DOHH2 (cell line): ENCODE measurements around the gene NDRG3.

ENCODE experiments used
- EZH2phosphoT487 ChIP-seq: fragments of 200-600 bp; sonication (generic); IDR thresholded peaks from 2 replicates; pipeline ENCODE4 v1.6.1; 2017; ENCODE audit warnings: borderline replicate concordance, mild to moderate bottlenecking, antibody characterized with exemption, low read length, moderate library complexity, mixed read lengths
- TF ChIP-seq, protein P1 (sequence below): fragments of 200-600 bp; sonication (generic); IDR thresholded peaks from one replicate; pipeline ENCODE4 v1.5.1; 2014; ENCODE audit warnings: antibody characterized with exemption, mild to moderate bottlenecking, low read depth, low read length; ENCODE audit not compliant: poor library complexity, severe bottlenecking

DNA sequence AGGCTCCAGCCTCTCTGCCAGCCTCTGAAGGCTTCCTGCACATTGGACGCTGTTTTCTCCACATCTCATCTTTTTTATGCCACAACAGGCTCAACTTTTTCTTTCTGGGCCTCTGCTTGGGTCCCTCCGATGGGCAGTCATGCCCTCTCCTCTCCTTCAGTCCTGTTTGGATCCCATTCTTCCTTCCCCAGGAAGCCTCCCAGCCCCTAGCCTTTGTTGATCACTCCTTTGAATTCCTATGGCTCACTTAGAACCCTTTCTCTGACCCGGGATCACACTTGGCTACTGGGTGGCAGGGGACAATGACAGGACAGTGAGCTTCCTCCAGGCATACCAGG is 104.4 kb downstream of the NDRG3 start:
- TF ChIP-seq, protein P1, sequence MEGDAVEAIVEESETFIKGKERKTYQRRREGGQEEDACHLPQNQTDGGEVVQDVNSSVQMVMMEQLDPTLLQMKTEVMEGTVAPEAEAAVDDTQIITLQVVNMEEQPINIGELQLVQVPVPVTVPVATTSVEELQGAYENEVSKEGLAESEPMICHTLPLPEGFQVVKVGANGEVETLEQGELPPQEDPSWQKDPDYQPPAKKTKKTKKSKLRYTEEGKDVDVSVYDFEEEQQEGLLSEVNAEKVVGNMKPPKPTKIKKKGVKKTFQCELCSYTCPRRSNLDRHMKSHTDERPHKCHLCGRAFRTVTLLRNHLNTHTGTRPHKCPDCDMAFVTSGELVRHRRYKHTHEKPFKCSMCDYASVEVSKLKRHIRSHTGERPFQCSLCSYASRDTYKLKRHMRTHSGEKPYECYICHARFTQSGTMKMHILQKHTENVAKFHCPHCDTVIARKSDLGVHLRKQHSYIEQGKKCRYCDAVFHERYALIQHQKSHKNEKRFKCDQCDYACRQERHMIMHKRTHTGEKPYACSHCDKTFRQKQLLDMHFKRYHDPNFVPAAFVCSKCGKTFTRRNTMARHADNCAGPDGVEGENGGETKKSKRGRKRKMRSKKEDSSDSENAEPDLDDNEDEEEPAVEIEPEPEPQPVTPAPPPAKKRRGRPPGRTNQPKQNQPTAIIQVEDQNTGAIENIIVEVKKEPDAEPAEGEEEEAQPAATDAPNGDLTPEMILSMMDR: no peak
- no peak for TF ChIP-seq EZH2phosphoT487
